Measurements from ENCODE around the gene SPATS2. TPM values are rescaled to one million over a fixed set of nuclear protein-coding genes. Genes with fewer than 3 reads are reported as not detected.

The SPATS2 gene
- total RNA-seq, 1 donor, result 34.1 TPM

DNA sequence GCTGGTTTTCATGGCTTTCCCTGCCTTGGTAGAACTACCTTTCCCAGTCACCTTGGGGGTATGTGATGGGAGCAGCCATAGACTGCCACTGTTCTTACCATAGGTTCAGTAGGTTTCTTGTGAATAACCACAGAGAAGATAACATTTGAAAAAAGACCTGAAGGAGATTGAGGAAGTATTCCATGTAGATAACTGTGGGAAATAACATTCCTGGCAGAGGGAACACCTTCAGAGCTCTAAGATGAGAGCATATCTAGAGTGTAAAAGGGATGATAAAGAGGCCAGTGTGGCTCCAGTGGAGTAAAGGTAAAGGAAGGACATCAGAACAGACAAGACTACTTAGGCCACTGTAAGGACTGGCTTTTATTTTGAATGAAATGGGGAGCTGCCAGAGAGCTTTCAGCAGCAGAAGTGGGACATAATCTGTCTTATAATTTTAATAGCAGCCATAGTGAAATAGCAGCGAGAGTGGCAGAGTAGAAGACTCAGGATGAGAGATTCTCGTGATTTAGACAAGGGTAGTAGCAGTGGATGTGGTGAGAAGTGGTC, 88.9 kb downstream of the SPATS2 start:
- TF ChIP-seq, protein P1, sequence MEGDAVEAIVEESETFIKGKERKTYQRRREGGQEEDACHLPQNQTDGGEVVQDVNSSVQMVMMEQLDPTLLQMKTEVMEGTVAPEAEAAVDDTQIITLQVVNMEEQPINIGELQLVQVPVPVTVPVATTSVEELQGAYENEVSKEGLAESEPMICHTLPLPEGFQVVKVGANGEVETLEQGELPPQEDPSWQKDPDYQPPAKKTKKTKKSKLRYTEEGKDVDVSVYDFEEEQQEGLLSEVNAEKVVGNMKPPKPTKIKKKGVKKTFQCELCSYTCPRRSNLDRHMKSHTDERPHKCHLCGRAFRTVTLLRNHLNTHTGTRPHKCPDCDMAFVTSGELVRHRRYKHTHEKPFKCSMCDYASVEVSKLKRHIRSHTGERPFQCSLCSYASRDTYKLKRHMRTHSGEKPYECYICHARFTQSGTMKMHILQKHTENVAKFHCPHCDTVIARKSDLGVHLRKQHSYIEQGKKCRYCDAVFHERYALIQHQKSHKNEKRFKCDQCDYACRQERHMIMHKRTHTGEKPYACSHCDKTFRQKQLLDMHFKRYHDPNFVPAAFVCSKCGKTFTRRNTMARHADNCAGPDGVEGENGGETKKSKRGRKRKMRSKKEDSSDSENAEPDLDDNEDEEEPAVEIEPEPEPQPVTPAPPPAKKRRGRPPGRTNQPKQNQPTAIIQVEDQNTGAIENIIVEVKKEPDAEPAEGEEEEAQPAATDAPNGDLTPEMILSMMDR (IDR thresholded peaks at IDR 0.05; ENCODE audit: insufficient read depth, low read length), result no peak
- DNase-seq (ENCODE audit: low read depth), result no peak
- H3K4me3 ChIP-seq (ENCODE audit: low read depth, low read length), result no peak overlapping the region

DNA sequence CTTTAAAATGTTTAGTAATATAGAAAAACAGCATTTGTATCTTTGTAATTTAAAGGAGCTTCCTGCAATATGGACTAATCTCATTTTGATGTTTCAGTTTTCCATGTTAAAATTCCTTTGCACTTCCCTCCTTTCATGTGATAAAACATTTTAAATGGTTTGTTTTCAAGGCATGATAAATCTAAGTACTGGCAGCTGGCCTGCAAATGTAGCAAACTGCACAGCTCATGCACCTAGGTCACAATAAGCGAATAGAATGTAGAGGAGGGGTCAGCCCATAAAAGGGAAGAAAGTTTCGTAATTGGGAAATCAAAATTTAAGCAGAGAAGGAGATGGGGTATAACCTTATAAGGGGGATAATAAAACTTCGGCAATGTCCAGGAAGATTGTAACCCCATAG, 91.6 kb downstream of the SPATS2 start:
- DNase-seq (ENCODE audit: low read depth), result no peak
- no peak overlapping the region for H3K4me3 ChIP-seq (ENCODE audit: low read depth, low read length)
- TF ChIP-seq, protein P1 (IDR thresholded peaks at IDR 0.05; ENCODE audit: insufficient read depth, low read length), result no peak

DNA sequence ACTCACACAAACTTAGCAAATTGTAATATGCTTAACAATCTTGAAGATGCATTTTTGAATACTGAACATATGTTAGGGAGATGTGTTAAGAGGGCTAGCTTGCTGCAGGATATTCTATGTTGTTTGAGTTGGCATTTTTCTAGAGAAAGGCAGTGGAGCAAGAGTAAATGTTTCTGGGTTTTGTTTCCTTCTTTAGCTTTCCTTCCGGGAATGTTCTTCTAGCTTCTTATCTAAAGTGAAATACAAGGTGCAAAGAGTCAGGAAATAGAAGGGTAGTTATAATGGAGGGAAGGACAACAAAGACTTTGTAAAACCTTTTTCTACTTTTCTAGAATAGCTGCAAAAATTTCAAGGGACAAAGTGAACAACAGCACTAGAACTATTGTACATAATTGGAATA, 94.0 kb downstream of the SPATS2 start:
- no peak for DNase-seq (ENCODE audit: low read depth)
- no peak overlapping the region for H3K4me3 ChIP-seq (ENCODE audit: low read depth, low read length)
- TF ChIP-seq, protein P1 (IDR thresholded peaks at IDR 0.05; ENCODE audit: insufficient read depth, low read length), result no peak

DNA sequence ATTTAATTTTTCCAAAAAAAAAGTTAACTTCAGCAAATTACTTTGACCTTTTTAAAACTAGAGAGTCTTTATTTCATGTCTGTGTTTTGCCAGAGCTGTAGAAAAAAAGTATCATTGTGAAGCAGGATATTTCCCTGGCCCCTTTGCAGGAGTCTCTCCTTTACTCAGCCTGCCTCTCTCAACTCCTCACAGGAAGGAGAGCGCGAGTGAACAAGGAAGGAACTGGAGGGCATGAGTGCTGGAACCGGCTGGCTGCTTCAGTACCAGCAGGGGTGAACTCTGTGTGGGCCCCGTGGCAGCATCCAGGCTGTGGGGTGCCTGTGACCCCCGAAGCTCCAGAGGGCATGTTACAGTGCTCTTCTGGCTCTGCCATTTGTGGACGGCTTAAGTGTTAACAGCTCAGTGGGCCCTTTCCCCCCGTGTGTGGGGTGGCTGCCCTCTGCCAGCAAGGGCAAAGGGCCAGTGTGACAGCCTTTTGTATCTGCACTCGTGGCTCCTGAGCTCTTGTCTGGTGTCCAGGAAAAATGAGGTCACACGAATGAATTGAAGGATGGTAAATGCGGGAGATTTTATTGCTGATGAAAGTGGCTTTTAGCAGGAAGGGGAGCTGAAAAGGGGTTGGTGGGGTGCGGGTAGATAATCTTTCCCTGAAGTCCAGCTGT, 95.0 kb downstream of the SPATS2 start:
- DNase-seq (ENCODE audit: low read depth), result no peak
- TF ChIP-seq, protein P1 (IDR thresholded peaks at IDR 0.05; ENCODE audit: insufficient read depth, low read length), result no peak
- H3K4me3 ChIP-seq (ENCODE audit: low read depth, low read length), result no peak overlapping the region

DNA sequence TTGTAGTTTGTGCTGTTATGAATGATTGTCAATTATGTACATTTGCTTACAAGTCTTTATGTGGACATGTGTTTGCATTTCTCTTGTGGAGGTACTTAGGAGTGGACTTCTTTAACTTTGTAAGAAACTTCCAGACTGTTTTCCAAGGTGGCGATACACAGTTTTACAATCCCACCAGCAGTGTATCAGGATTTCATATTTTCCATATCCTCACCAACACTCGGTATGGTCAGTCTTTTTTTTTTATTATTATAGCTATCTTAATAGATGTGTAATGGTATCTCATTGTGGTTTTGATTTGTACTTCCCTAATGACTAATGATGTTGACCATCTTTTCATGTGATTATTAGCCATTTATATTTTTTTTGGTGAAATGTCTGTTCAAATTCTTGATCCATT, 97.9 kb downstream of the SPATS2 start:
- TF ChIP-seq, protein P1 (IDR thresholded peaks at IDR 0.05; ENCODE audit: insufficient read depth, low read length), result no peak
- DNase-seq (ENCODE audit: low read depth), result no peak
- no peak overlapping the region for H3K4me3 ChIP-seq (ENCODE audit: low read depth, low read length)

DNA sequence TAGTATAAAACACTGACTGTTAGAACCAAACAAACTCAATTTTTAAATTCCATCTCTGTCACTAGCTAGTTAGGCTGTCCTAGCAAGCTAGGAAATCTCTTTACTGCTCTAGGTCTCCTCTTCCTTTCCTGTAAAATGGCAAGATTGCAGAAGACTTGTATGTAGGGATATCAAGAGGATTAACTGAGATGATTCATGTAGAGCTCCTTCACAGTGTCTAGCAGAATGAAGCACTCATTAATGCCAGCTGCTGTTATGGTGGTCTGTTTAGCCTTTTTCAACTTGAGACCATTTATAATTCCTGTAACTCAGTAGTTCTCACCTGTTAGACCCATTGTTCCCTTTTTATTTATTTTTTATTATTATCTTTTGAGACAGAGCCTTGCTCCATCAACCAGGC, 103.7 kb downstream of the SPATS2 start:
- DNase-seq (ENCODE audit: low read depth), result no peak
- TF ChIP-seq, protein P1 (IDR thresholded peaks at IDR 0.05; ENCODE audit: insufficient read depth, low read length), result no peak
- H3K4me3 ChIP-seq (ENCODE audit: low read depth, low read length), result no peak overlapping the region

DNA sequence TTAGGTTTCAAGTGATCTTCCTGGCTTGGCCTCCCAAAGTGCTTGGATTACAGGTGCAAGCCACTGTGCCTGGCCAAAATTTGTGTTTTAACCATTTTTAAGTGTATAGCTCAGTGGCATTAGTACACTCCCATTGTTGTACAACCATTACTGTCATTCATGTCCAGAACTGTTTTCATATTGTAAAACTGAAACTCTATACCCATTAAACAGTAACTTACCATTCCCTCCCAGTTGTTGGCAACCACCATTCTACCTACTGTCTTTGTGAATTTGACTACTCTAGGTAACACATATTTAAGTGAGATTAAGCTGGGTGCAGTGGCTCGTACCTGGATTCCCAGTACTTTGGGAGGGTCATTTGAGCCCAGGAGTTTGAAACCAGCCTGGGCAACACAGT, 104.3 kb downstream of the SPATS2 start:
- no peak for DNase-seq (ENCODE audit: low read depth)
- TF ChIP-seq, protein P1 (IDR thresholded peaks at IDR 0.05; ENCODE audit: insufficient read depth, low read length), result no peak
- no peak overlapping the region for H3K4me3 ChIP-seq (ENCODE audit: low read depth, low read length)

Data from fibroblast of the aortic adventitia (primary cell).